Measurements from ENCODE around the gene KIF14.
"Not testable (repeated sequence)": the region's sequence is repeated elsewhere in the genome, so short reads cannot be mapped to it uniquely, and the experiment has no call there.

- TF ChIP-seq CTCF (IDR thresholded peaks at IDR 0.05; ENCODE audit: low read depth, low read length); POLR2A (IDR thresholded peaks at IDR 0.05; ENCODE audit: extremely low read depth, insufficient read length); MAX (IDR thresholded peaks at IDR 0.05; ENCODE audit: low read depth, low read length): not testable (repeated sequence)
Observed at GRCh38 chr1:200630515-200630899, 10.0 kb upstream of the KIF14 start.
